ENCODE measurements around the gene TAPT1. TPM values are rescaled to one million over a fixed set of nuclear protein-coding genes. Genes with fewer than 3 reads are reported as not detected.

Gene TAPT1
- total RNA-seq, 1 donor from 2014 or later = 33.5 TPM

DNA sequence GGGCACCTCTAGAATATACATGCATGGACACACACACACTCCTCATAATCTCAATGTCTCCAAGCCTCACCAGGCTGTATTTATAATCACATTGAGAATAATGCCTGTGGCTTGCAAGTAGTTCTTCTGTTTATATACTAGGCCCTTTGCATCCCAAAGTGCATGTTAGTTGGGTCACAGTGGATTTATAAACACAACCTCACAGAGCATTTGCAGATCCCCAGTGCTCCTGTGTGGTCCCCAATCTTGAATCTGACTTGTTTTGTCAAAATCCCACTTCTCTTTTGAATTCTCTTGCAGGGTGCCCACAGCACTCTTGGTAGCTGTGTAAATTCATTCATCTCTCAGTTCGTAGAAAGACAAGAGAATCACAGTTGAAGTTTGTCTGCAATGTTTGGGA lies 92.9 kb downstream of the TAPT1 start:
- no peak for DNase-seq (ENCODE audit: low read depth)

DNA sequence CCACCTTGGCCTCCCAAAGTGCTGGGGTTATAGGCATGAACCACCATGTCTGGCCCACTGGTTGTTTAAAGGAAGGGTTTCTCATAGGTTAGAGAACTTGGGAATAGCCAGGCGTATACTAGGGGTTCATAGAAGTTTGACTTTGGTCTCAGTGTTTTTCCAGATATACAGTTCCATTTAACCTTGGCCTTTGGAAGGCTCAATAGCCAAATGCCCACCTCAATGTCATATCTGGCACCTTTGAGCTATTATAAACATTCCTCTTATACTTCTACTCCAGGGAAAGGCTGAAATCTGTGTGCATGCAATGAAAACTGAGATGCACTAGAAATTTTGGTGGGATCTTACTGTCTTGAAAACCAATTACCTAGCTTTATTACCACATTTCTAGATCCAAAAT lies 95.0 kb downstream of the TAPT1 start:
- DNase-seq (ENCODE audit: low read depth) = no peak

DNA sequence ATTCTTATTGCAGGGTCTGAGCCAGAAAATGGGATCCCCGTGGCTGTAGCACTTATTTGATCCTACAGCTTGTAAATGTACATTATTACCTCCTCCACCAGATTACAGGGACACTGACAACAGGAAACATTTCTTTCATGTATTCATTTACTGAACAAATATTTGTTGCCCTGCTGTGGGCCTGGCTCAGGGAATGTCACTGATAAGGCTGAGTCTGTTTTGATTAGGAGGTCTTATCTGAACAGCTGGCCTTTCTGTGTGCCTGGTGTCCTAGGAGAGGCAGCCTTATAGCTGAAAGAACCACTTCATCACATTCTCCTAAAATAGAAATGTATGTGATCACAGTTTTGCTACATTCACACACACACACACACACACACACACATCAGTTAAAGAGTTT lies 96.9 kb downstream of the TAPT1 start:
- DNase-seq (ENCODE audit: low read depth) = no peak

DNA sequence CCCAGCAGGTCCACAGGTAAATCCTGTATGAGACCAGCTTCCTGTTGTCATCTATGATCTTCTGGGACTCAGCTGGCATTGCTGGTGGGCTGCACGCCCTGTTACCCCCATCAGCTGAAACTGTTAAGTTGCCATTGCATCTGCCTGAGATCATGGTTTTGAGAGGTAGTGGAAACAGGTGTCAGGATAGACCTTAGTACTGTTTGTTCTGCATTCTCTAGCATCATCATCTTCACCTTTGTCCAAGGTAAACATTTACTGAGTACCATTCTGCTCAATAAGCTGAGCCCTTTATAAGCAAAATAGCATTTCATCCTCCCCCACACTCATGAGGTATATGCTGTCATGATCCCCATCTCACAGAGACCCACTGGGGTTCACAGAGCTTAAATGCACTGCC lies 99.6 kb downstream of the TAPT1 start:
- no peak for DNase-seq (ENCODE audit: low read depth)

DNA sequence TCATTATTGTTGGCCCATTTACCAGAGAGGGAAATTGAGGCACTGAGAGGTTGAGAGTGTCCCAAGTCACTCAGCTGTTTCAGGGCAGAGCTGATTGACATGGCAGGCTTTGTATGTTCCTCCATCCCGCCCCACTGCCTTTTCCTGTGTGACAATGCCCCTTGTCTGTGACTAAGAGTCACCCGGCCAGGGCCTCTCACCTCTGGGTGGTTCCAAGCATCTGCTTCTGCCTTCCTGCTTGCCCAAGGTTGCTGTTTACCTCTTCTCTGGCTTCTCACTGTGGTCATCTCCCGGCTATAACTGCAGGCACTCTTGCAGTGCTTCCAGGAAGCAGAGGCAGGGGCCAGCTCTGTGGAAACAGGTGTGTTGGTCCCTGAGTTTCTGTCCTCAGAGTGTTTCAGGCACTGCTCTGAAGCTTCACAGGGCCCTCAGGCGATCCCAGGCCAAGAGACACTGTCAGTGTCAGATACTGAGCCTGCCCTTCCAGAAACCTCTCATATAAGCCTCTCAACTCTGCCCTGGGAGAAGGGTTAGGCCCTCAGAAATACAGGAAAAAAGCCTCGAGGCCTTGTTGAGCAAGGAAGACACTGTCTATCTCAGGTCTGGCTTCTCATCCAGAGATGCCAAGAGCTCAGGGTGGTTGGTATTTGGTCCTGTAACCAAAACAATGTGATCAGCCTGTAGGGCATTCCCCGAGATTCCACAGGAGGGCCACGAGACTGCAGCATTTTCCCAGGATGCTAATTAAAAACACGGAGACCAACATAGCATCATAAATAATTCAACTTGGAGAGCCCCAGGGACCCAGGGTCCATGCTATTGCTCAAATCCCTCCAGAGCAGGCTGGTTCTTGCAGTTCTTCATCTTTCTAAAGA lies 100.5 kb downstream of the TAPT1 start:
- DNase-seq (ENCODE audit: low read depth) = peak; percentile 84

DNA sequence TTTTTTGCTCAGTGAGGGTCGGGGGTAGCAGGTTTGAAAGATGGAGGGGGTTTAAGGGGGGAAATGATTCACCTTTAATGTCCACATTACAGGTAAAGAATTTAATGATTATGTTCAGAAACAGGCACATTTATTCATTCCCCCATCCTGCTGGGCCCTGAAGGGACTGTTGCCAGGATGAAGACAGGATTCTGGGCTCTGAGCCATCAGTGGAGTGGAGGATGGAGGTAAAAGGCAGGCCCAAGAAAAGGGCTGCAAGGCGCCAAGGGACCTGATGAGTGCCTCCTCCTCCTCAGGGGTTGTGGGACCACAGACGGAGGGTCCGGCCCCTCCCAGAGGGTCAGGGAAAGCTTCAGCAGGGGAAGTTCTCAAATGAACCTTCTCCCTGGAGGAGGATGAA lies 102.0 kb downstream of the TAPT1 start:
- DNase-seq (ENCODE audit: low read depth) = no peak

DNA sequence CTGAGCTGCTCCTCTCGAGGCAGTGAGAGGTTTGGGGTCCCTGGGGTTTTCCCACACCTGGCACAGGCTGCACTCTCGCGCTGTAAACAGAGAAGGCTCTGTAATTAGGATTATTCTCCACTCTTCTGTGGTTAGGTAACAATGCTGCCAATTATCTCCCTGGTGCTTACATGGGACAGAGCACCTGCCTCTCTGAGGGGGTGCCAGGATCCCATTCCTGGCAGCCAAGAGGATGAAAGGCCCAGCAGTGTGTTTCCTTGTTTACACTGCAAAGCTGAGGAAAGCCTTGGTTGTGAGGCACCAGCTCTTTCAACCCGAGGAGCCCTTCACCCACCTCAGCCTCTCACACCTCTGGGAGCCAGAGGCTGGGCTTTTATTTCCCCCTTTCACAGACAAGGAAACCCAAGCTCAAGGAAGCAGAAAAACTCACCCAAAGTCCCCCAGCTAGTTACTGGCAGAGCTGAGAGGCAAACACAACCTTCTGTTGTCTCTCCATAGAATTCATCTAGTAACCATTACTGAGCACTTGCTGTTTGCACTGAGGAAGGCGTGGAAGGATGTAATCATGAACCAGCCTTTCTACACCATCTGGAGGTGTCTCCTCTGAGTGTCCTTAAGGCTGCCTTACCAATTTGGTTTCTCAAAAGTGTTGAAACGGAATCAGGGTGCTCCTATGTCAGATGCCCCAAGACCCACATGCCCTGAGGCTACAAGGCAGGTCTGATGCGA lies 102.8 kb downstream of the TAPT1 start:
- peak; percentile 40 for DNase-seq (ENCODE audit: low read depth)

DNA sequence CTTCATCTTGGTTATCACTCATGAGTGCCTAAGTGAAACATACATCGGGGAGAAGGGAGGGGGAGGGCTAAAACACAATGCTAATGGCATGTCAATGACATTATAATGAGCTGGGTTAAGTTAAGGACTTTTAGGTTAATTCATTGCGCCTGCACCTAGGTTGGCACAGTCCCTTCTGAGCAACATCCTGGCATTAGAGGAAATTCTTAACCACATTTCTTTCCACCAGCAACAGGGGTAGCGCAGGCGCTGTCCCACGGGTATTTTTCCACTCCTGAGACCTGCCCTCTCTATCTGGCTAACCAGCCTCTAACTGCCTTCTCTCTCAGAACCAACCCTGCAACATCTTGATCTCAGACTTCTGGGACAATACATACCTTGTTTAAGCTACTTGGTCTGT lies 103.5 kb downstream of the TAPT1 start:
- DNase-seq (ENCODE audit: low read depth) = no peak

DNA sequence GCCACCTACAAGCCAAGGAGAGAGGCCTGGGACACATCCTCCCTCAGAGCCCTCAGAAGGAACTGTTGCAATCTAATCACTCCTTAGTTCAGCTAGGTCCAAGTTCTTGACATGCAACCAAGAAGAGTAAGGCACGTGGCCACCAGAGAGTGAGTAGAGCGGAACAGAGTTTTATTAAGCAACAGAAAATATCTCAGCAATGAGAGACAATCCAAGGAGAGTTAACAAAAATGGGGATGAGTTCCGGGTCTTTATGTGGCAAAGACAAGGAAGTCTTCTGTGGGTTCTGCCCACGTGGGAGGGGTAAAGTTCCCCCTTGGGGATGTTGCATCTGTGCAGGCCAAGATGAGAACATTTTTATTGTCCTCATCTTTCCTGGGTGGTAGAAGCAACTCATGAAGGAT lies 104.0 kb downstream of the TAPT1 start:
- DNase-seq (ENCODE audit: low read depth) = no peak

DNA sequence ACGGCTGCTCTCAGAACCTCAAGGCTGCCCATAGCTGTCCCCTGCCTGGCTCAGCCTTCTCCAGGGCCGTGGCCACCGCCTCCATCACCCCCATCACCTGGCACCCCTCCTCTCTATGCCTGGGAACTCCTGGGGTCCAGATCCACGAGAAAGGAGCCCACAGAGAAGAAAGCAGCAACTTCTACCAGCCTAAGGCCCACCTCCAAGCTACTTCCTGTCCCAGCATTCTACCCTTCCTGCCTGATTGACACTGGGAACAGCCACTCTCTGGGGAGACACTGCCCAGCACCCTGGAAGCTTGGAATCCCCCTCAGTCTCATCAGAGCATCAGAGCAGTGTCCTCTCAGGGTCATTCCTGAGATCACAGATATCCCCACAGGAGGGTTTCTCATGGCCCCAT lies 105.6 kb downstream of the TAPT1 start:
- DNase-seq (ENCODE audit: low read depth) = no peak

DNA sequence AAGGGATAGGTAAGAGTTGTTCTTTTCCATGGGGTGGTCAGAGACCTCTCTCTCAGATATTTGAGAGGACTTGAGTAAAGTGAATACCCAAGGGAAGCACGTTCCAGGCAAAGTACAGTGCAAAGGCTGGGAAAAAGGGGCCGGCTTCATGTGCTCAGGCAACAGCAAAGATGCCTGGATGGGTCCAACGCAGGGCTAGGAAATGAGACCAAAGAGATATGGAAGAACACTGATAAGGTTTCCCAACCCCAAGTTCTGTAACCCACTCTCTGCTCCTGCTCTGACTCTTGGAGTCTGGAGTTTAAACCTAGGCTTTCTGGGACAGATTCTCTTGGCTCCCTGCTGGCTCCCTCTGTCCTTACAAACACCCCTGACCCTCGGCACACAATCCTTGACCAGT lies 106.3 kb downstream of the TAPT1 start:
- DNase-seq (ENCODE audit: low read depth) = no peak

DNA sequence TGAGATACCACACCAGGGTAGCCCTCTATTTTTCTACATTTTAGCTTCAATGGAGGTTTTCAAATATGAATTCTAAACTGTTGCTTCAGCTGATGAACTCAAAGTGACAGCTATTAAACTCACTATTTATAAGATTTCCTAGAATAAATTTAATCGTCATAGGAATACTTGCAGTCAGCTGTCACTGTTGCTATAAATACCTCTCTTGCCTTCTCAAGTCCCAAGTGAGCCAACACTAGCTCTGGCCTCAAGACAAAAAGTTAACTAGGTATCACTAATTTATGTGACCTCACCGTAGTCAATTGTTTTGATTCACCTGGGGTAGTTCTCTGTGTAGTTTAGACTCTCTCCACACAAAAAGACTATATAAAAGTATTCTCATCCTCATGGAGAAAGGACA lies 108.2 kb downstream of the TAPT1 start:
- peak; percentile 53 for DNase-seq (ENCODE audit: low read depth)

DNA sequence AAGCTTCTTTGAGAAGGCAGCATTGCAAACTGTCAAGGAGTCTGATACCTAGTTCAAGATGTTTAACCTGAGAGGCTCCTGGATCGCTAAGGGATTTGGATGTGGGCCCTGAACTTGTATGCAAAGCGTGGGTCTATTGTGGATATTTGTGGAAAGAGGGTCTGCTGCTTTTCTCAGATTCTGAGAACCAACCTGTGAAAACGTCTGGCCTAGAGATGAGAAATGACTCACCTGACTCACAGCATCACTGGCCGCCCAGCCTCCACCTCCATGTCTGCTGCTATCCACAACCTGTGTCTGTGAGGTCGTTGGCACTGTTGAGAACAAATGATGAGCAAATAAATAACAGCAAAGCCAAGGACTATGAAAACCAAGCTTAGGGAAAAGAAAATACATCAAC lies 109.1 kb downstream of the TAPT1 start:
- DNase-seq (ENCODE audit: low read depth) = no peak

DNA sequence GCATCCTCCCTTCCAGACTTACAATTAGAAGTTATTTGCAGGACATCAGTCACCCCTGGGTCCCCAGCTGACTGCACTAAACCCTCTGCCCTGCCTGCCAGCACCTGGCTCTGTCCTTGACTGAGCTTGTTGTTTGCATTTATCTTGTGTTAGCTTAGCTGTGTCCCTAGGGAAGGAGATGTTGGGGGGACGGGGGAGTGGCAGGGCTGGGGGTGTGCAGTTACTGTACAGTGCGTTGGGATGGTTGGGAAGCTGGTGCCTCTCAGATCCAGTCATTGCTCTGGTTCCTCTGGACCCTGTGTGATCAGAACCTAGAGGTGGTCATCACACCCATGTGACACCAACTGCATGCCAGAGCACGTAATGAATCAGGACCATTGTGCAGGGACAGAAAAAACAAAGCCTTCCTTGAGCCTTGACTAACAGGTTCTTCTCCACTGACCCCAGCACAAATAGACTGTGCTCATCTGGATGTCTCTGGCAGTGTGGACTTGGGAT lies 109.7 kb downstream of the TAPT1 start:
- no peak for DNase-seq (ENCODE audit: low read depth)

DNA sequence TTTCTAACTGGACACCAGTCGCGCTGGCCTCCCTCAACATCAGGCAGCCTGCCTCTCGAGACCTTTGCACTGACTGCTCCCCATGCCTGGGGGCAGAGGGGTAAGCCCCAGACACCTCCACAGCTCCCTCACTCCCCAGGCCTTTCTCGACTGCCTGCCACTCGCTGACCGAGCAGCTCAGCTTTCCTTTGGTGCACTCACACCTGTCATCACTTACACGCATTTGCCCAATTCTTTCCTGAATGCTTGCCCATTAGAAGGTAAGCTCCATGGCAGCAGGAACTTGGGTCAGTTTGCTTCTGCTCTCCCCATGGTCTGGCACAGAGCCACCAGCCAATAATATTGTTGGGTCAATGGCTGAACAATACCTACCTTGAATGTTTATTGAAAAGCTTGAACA lies 110.3 kb downstream of the TAPT1 start:
- DNase-seq (ENCODE audit: low read depth) = no peak

DNA sequence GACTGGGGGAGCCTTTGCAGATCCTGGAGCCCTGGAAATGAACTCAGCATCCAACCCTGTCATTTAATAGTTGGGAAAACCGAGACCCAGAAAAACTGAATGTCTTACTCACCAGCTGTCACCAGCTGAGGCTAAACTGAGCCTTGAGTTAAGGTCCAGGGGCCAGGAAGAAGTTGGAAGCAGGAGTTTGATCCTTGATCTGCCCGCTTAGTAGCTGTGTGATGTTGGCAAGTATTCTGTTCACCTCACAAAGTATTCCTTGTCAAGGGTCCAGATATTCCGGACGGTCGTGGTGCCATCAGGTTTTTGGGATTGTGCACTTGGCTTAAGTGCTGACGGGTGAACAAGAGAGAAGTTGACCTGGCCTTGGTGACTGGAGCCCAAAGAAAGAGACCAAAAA lies 111.7 kb downstream of the TAPT1 start:
- no peak for DNase-seq (ENCODE audit: low read depth)

DNA sequence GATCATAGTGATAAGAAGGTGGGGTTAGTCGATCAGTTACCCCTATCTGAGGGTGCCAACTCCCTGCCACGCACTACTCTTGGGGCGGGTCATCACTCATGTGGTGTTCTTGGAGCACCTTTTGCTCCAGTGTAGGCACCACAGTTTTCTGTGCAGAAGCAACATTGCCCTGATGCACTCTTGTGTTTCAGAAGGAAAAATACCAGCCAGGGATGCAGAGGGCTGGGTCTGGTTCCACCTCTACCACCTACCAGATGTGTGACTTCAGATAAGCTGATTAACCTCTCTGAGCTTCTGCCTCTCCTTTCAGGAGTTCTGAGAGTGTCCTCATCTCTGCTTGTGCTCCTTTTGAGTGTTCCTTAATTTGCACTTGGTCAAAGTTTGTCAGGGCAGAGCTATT lies 112.5 kb downstream of the TAPT1 start:
- DNase-seq (ENCODE audit: low read depth) = no peak

DNA sequence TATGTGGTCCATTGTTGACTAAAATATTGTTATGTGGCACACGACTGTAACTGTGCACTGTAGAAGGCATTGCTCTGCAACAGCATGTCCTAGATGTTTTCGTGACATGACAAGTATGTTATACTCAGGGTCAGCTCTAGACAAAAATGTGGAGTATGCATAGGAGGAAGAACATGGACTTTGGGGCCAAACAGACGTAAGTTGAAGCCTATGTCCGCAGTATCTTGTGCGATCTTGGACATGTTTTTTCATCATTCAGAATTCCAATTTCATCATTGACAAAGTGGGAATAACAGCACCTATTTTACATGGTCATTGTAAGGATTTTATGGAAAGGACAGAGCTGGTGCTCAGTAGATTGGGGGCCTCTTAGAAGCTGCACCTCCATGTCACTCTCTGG lies 114.7 kb downstream of the TAPT1 start:
- DNase-seq (ENCODE audit: low read depth) = no peak

DNA sequence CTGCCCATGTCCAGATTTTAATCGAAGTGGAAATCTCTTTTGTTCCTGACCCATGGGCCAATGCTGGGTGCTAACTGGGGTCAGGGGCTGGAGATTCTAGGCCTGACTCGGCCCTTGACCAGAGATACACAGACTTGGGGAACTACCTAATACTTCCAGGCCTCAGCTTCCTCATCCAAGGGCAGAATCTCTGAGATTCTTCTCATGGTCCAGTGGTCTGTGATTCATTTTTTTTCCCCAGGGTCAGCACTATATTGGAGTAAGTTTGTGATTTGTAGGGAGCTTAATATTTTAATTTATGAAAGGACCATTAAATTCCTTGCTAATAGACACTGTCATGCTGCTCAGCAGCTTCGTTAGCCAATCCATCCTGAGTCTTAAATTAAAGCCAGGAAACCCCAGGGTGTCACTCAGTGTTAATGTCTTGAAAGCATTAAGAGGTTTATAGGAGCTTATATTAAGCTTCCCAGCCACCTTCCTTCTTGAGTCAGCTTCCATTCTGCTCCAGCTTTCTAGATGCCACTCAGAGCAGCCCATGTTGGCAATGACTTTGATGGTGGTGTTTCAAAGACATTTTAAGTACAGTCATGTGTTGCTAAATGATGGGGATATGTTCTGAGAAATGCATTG lies 115.5 kb downstream of the TAPT1 start:
- DNase-seq (ENCODE audit: low read depth) = peak; percentile 42

Measured in renal cortical epithelial cell (primary cell).